Cardiac muscle cell (in vitro differentiated cells and primary cell): ENCODE results near the gene TOMM70. TPM values are rescaled to one million over a fixed set of nuclear protein-coding genes. Genes with fewer than 3 reads are reported as not detected.
"Not testable (repeated sequence)": the region's sequence is repeated elsewhere in the genome, so short reads cannot be mapped to it uniquely, and the experiment has no call there.

Experiments
- DNase-seq, 2 donors: peaks; one replicate each; pipeline versions ENCODE4 v3.0.0 to v3.0.0-alpha.2; 2010 to 2017; ENCODE audit warnings: low read depth in 1 of 2, low spot score in 1 of 2
- H3K27ac ChIP-seq: fragments of 200-600 bp; sonication (generic); 2 replicates; pipeline ENCODE4 v1.5.1; 2016
- H3K27me3 ChIP-seq: fragments of 200-600 bp; sonication (generic); 2 replicates; pipeline ENCODE4 v1.6.0; 2016; ENCODE audit warnings: control low read depth
- H3K36me3 ChIP-seq: fragments of 200-600 bp; sonication (generic); 2 replicates; pipeline ENCODE4 v1.5.1; 2016; ENCODE audit warnings: control low read depth
- H3K4me1 ChIP-seq: fragments of 200-600 bp; sonication (generic); 2 replicates; pipeline ENCODE4 v1.8.1; 2017; ENCODE audit warnings: low read depth, mild to moderate bottlenecking, mixed run types
- H3K4me3 ChIP-seq: fragments of 200-600 bp; sonication (generic); 2 replicates; pipeline ENCODE4 v1.5.1; 2016; ENCODE audit warnings: mild to moderate bottlenecking
- H3K9me3 ChIP-seq: fragments of 200-600 bp; sonication (generic); 2 replicates; pipeline ENCODE4 v1.5.1; 2017; ENCODE audit warnings: low read depth, mild to moderate bottlenecking, control low read depth
- CTCF ChIP-seq: IDR thresholded peaks from 2 replicates; pipeline ENCODE4 v1.5.1; 2012; ENCODE audit warnings: low read depth, mild to moderate bottlenecking, low read length
- polyA plus RNA-seq: library from polyadenylated mRNA; unstranded; fragments of >200 nt; fragmentation: Nextera tagmentation; extraction: Ambion mirVana; gene quantifications from 2 replicates; pipeline ENCODE4 v1.2.1, GENCODE V29; 2016
- total RNA-seq: library from RNA; depleted of rRNA; stranded (reverse); fragments of >200 nt; gene quantifications from 2 replicates; pipeline ENCODE4 v1.2.3, GENCODE V29; 2016

The TOMM70 gene
- total and polyA plus RNA-seq, 2 experiments from 2014 or later, result 34.3 to 43.5 TPM

GRCh38 chr3:100352296-100353231, 48.3 kb downstream of the TOMM70 start:
- peaks cover 28% of the 10 kb centered on the region for H3K36me3 ChIP-seq

GRCh38 chr3:100351770-100352169, 49.1 kb downstream of the TOMM70 start:
- not testable (repeated sequence) for H3K27me3 ChIP-seq, DNase-seq, H3K4me3 ChIP-seq, H3K9me3 ChIP-seq, H3K4me1 ChIP-seq, H3K27ac ChIP-seq
- H3K36me3 ChIP-seq, result peaks cover 29% of the 10 kb centered on the region

More at GRCh38 chr3:100352296-100353231, 48.3 kb downstream of the TOMM70 start:
- no peak for TF ChIP-seq CTCF
- no peak overlapping the region for H3K4me3 ChIP-seq
- DNase-seq, result no peak
- H3K9me3 ChIP-seq, result no peaks in the 10 kb centered on the region
- no peaks in the 10 kb centered on the region for H3K27me3 ChIP-seq
- no peak overlapping the region for H3K27ac ChIP-seq
- H3K4me1 ChIP-seq, result no peaks in the 10 kb centered on the region

GRCh38 chr3:100348727-100349126, 52.2 kb downstream of the TOMM70 start:
- H3K9me3 ChIP-seq, result no peaks in the 10 kb centered on the region
- H3K36me3 ChIP-seq, result peaks cover 22% of the 10 kb centered on the region
- no peak for TF ChIP-seq CTCF
- H3K27me3 ChIP-seq, result no peaks in the 10 kb centered on the region
- H3K27ac ChIP-seq, result no peak overlapping the region
- peak in 1 of 2 donors; percentile 15 for DNase-seq
- H3K4me1 ChIP-seq, result no peaks in the 10 kb centered on the region
- H3K4me3 ChIP-seq, result no peak overlapping the region

GRCh38 chr3:100340527-100340926, 60.4 kb downstream of the TOMM70 start:
- H3K4me3 ChIP-seq, result no peak overlapping the region
- H3K27ac ChIP-seq, result no peak overlapping the region
- H3K9me3 ChIP-seq, result no peaks in the 10 kb centered on the region
- peaks cover 15% of the 10 kb centered on the region for H3K36me3 ChIP-seq
- TF ChIP-seq CTCF, result no peak
- no peaks in the 10 kb centered on the region for H3K27me3 ChIP-seq
- no peak for DNase-seq
- H3K4me1 ChIP-seq, result peaks cover 6% of the 10 kb centered on the region

- H3K4me1 ChIP-seq, result peaks cover 11% of the 10 kb centered on the region
- DNase-seq, result no peak
- H3K27me3 ChIP-seq, result no peaks in the 10 kb centered on the region
- H3K4me3 ChIP-seq, result no peak overlapping the region
- no peaks in the 10 kb centered on the region for H3K9me3 ChIP-seq
- no peak for TF ChIP-seq CTCF
- no peak overlapping the region for H3K27ac ChIP-seq
- H3K36me3 ChIP-seq, result peaks cover 15% of the 10 kb centered on the region
Observed at GRCh38 chr3:100339786-100340185, 61.1 kb downstream of the TOMM70 start.

GRCh38 chr3:100338911-100339310, 62.0 kb downstream of the TOMM70 start:
- no peak overlapping the region for H3K27ac ChIP-seq
- no peak overlapping the region for H3K4me3 ChIP-seq
- no peak for DNase-seq
- H3K27me3 ChIP-seq, result no peaks in the 10 kb centered on the region
- no peaks in the 10 kb centered on the region for H3K9me3 ChIP-seq
- H3K4me1 ChIP-seq, result peaks cover 11% of the 10 kb centered on the region
- H3K36me3 ChIP-seq, result peaks cover 15% of the 10 kb centered on the region
- TF ChIP-seq CTCF, result no peak

- H3K9me3 ChIP-seq, H3K27me3 ChIP-seq, DNase-seq, H3K27ac ChIP-seq, H3K4me3 ChIP-seq: not testable (repeated sequence)
- peaks cover 11% of the 10 kb centered on the region for H3K36me3 ChIP-seq
- peaks cover 11% of the 10 kb centered on the region for H3K4me1 ChIP-seq
Observed at GRCh38 chr3:100336229-100336628, 64.7 kb downstream of the TOMM70 start.
